ENCODE measurements around the gene SOAT2.

GRCh38 chr12:53123578-53124351 is 20.5 kb downstream of the SOAT2 start:
- TF ChIP-seq CTCF (IDR thresholded peaks at IDR 0.05) (no peak), POLR2A (IDR thresholded peaks at IDR 0.05) (no peak)
